SKM-1 (cell line): ENCODE measurements around the gene CAMK2N2.

Experiments used
- DNase-seq: peaks from one replicate; lab custom pipeline; 2025; ENCODE audit not compliant: unreplicated experiment; lab: John Stamatoyannopoulos, UW

CAMK2N2 gene

GRCh38 chr3:184223946-184224345, 37.4 kb downstream of the CAMK2N2 start:
- DNase-seq: no peak

GRCh38 chr3:184222521-184222920, 38.8 kb downstream of the CAMK2N2 start:
- no peak for DNase-seq

GRCh38 chr3:184218814-184219213, 42.5 kb downstream of the CAMK2N2 start:
- DNase-seq: no peak

GRCh38 chr3:184211718-184212117, 49.6 kb downstream of the CAMK2N2 start:
- no peak for DNase-seq

- DNase-seq: no peak
Observed at GRCh38 chr3:184211297-184211696, 50.1 kb downstream of the CAMK2N2 start.
